Medulla oblongata (tissue), 1 donor: ENCODE data around the gene MTMR8.
"Not testable (repeated sequence)": the region's sequence is repeated elsewhere in the genome, so short reads cannot be mapped to it uniquely, and the experiment has no call there.

Experiments used
- DNase-seq: peaks from one replicate; pipeline ENCODE4 v3.0.0-alpha.2; 2015; ENCODE audit errors: extremely low spot score

Gene MTMR8

GRCh38 chrX:64394874-64395567, at the start of gene MTMR8:
Gene MTMR8, minus strand, starts transcription at chrX:64395452. Its CDS starts 89 bp downstream, at chrX:64395363.
- peak; percentile 55 for DNase-seq

- no peak for DNase-seq
These were observed 44.3 kb upstream of the MTMR8 start for GRCh38 chrX:64439551-64439950.

- DNase-seq: no peak
These were observed 42.4 kb upstream of the MTMR8 start for GRCh38 chrX:64437665-64438064.

GRCh38 chrX:64437218-64437617, 42.0 kb upstream of the MTMR8 start:
- no peak for DNase-seq

GRCh38 chrX:64428371-64428770, 33.1 kb upstream of the MTMR8 start:
- DNase-seq: no peak

GRCh38 chrX:64427787-64428186, 32.5 kb upstream of the MTMR8 start:
- DNase-seq: no peak

GRCh38 chrX:64427281-64427680, 32.0 kb upstream of the MTMR8 start:
- DNase-seq: no peak

GRCh38 chrX:64409730-64410129, 14.5 kb upstream of the MTMR8 start:
- DNase-seq: not testable (repeated sequence)

- DNase-seq: no peak
These were observed 2.8 kb upstream of the MTMR8 start for GRCh38 chrX:64398088-64398487.

- no peak for DNase-seq
These were observed 297 bp upstream of the MTMR8 start for GRCh38 chrX:64395568-64395929.

- DNase-seq: no peak
These were observed 986 bp downstream of the MTMR8 start for GRCh38 chrX:64394059-64394873.

GRCh38 chrX:64389489-64389888, 5.8 kb downstream of the MTMR8 start:
- DNase-seq: no peak

GRCh38 chrX:64380789-64381188, 14.5 kb downstream of the MTMR8 start:
- DNase-seq: not testable (repeated sequence)

GRCh38 chrX:64379924-64380323, 15.3 kb downstream of the MTMR8 start:
- DNase-seq: no peak

- no peak for DNase-seq
These were observed 17.5 kb downstream of the MTMR8 start for GRCh38 chrX:64377753-64378152.

GRCh38 chrX:64352081-64352480, 43.2 kb downstream of the MTMR8 start:
- no peak for DNase-seq

GRCh38 chrX:64350521-64350920, 44.7 kb downstream of the MTMR8 start:
- no peak for DNase-seq

GRCh38 chrX:64350047-64350446, 45.2 kb downstream of the MTMR8 start:
- DNase-seq: no peak

GRCh38 chrX:64342811-64343210, 52.4 kb downstream of the MTMR8 start:
- no peak for DNase-seq

- no peak for DNase-seq
These were observed 57.0 kb downstream of the MTMR8 start for GRCh38 chrX:64338296-64338695.

GRCh38 chrX:64334467-64334866, 60.8 kb downstream of the MTMR8 start:
- no peak for DNase-seq

- DNase-seq: no peak
These were observed 65.0 kb downstream of the MTMR8 start for GRCh38 chrX:64330284-64330683.

GRCh38 chrX:64321507-64321906, 73.7 kb downstream of the MTMR8 start:
- DNase-seq: no peak
